WTC11 (cell line): ENCODE results near the gene RANGRF. TPM values are rescaled to one million over a fixed set of nuclear protein-coding genes. Genes with fewer than 3 reads are reported as not detected.

Experiments used
- ATAC-seq: fragments of 200-7000 bp; cut with Tn5 transposase; 2 replicates; pipeline ENCODE4 v1.10.0; 2021; ENCODE audit warnings: mild to moderate bottlenecking, moderate library complexity
- CTCF ChIA-PET: fragments of 300-600 bp; sonication (Branson Sonifier 250); formaldehyde crosslinking; loops from one replicate; lab custom pipeline; 2021; ENCODE audit warnings: antibody characterized with exemption; lab: Charles Lee
- POLR2A ChIA-PET: fragments of 350-600 bp; sonication (Branson Sonifier 250); formaldehyde crosslinking; loops from one replicate; lab custom pipeline; 2021; ENCODE audit warnings: antibody characterized with exemption; lab: Charles Lee
- DNase-seq: peaks from one replicate; pipeline ENCODE4 v3.0.0; 2021; ENCODE audit warnings: low spot score
- H3K27ac Mint-ChIP-seq: 2 replicates; pipeline ENCODE4 v1.8.0; 2021; ENCODE audit warnings: mixed read lengths
- H3K27me3 Mint-ChIP-seq: 2 replicates; pipeline ENCODE4 v1.8.0; 2021; ENCODE audit warnings: low read depth, mild to moderate bottlenecking, moderate library complexity, mixed read lengths
- H3K36me3 Mint-ChIP-seq: 2 replicates; pipeline ENCODE4 v1.8.0; 2021; ENCODE audit warnings: mixed read lengths
- H3K4me1 Mint-ChIP-seq: 2 replicates; pipeline ENCODE4 v1.8.0; 2022; ENCODE audit warnings: mixed read lengths
- H3K4me3 Mint-ChIP-seq: 2 replicates; pipeline ENCODE4 v1.8.0; 2021; ENCODE audit warnings: mild to moderate bottlenecking, moderate library complexity, mixed read lengths
- H3K9me3 Mint-ChIP-seq: 2 replicates; pipeline ENCODE4 v1.8.0; 2021; ENCODE audit warnings: mixed read lengths
- ERG ChIP-seq: fragments of 250-450 bp; sonication (Bioruptor Pico); IDR thresholded peaks from 2 replicates; pipeline ENCODE4 v1.8.0; 2021; ENCODE audit warnings: mild to moderate bottlenecking
- FOXK1 ChIP-seq: sonication (generic); formaldehyde crosslinking; IDR thresholded peaks from 2 replicates; pipeline ENCODE4 v1.8.0; 2022; ENCODE audit warnings: mild to moderate bottlenecking, moderate library complexity, missing genetic modification reagents
- FOXP1 ChIP-seq: sonication (generic); formaldehyde crosslinking; IDR thresholded peaks from 2 replicates; pipeline ENCODE4 v1.8.0; 2022; ENCODE audit warnings: missing genetic modification reagents, mild to moderate bottlenecking, moderate library complexity, borderline replicate concordance
- HMGXB4 ChIP-seq: sonication (generic); formaldehyde crosslinking; IDR thresholded peaks from 2 replicates; pipeline ENCODE4 v1.8.1; 2023; ENCODE audit warnings: mild to moderate bottlenecking, moderate library complexity, missing genetic modification reagents
- IRF2 ChIP-seq: sonication (generic); formaldehyde crosslinking; IDR thresholded peaks from 2 replicates; pipeline ENCODE4 v1.8.0; 2022; ENCODE audit warnings: low read depth, missing genetic modification reagents, borderline replicate concordance
- JAZF1 ChIP-seq: fragments of 250-450 bp; sonication (Bioruptor Pico); IDR thresholded peaks from 2 replicates; pipeline ENCODE4 v1.9.0; 2021; ENCODE audit warnings: moderate library complexity, mild to moderate bottlenecking, inconsistent platforms
- KAT7 ChIP-seq: sonication (generic); formaldehyde crosslinking; IDR thresholded peaks from 2 replicates; pipeline ENCODE4 v1.8.1; 2023; ENCODE audit warnings: missing genetic modification reagents, mild to moderate bottlenecking, borderline replicate concordance
- MAX ChIP-seq: sonication (generic); formaldehyde crosslinking; IDR thresholded peaks from 2 replicates; pipeline ENCODE4 v1.8.0; 2022; ENCODE audit warnings: mild to moderate bottlenecking, missing genetic modification reagents
- RORB ChIP-seq: fragments of 250-450 bp; sonication (Bioruptor Pico); IDR thresholded peaks from 2 replicates; pipeline ENCODE4 v1.9.0; 2021; ENCODE audit warnings: mild to moderate bottlenecking
- SMAD3 ChIP-seq: sonication (generic); formaldehyde crosslinking; IDR thresholded peaks from 2 replicates; pipeline ENCODE4 v1.8.0; 2022; ENCODE audit warnings: missing genetic modification reagents, mild to moderate bottlenecking, borderline replicate concordance
- TEAD4 ChIP-seq: sonication (generic); formaldehyde crosslinking; IDR thresholded peaks from 2 replicates; pipeline ENCODE4 v1.8.0; 2022; ENCODE audit warnings: mild to moderate bottlenecking, missing genetic modification reagents
- USF1 ChIP-seq: sonication (generic); formaldehyde crosslinking; IDR thresholded peaks from 2 replicates; pipeline ENCODE4 v1.8.0; 2022; ENCODE audit warnings: mild to moderate bottlenecking, missing genetic modification reagents
- ZSCAN18 ChIP-seq: fragments of 250-450 bp; sonication (Bioruptor Pico); IDR thresholded peaks from 2 replicates; pipeline ENCODE4 v2.1.2; 2022; ENCODE audit warnings: mild to moderate bottlenecking, moderate library complexity
- total RNA-seq: library from RNA; stranded (reverse); gene quantifications from 3 replicates; pipeline ENCODE4 v1.2.3, GENCODE V29; 2021
- TF ChIP-seq, protein P1 (sequence below): fragments of 250-450 bp; sonication (Bioruptor Pico); IDR thresholded peaks from 2 replicates; pipeline ENCODE4 v1.9.0; 2021; ENCODE audit warnings: mild to moderate bottlenecking
- TF ChIP-seq, protein P2 (sequence below): sonication (generic); formaldehyde crosslinking; IDR thresholded peaks from 2 replicates; pipeline ENCODE4 v1.8.0; 2022; ENCODE audit warnings: missing genetic modification reagents
- TF ChIP-seq, protein P3 (sequence below): fragments of 250-450 bp; sonication (Bioruptor Pico); IDR thresholded peaks from 2 replicates; pipeline ENCODE4 v1.9.0; 2021; ENCODE audit warnings: mild to moderate bottlenecking
- TF ChIP-seq, protein P4 (sequence below): sonication (generic); formaldehyde crosslinking; IDR thresholded peaks from 2 replicates; pipeline ENCODE4 v1.8.1; 2022; ENCODE audit warnings: mild to moderate bottlenecking, missing genetic modification reagents, moderate library complexity, borderline replicate concordance

RANGRF gene
- total RNA-seq, 1 experiment from 2014 or later: 32.7 TPM

DNA sequence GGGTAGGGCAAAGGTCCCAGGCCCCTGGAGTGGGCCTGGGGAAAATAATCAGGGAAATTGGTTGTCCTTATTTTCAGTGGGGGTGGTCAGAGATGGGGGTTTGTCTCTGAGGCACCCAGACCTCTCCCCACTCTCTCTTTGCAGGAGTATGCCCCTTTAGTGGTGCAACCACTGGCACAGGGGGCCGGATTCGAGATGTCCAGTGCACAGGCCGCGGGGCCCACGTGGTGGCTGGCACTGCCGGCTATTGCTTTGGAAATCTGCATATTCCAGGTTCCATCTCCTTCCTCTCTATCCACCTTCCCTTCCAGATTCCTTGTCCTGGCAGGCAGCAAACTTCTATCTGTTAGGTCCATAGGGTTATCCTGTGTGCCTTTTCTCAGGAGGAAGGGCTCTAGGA is 31.8 kb upstream of the RANGRF start:
- H3K4me3 Mint-ChIP-seq: no peak overlapping the region
- ATAC-seq: no peak
- CTCF ChIA-PET: interaction anchor here (1.8 kb wide), 1 partner anchor 44 kb away, joined by 6 read pairs; no protein-coding TSS in a partner anchor

GRCh38 chr17:8257801-8258200 is 30.7 kb upstream of the RANGRF start:
- 0 out of 2 replicates have a peak, but pooled peaks cover 4% of the 10 kb centered on the region for H3K9me3 Mint-ChIP-seq
- no peaks in the 10 kb centered on the region for H3K4me1 Mint-ChIP-seq
- no peak for TF ChIP-seq MAX (CRISPR knock-in tag)
- H3K36me3 Mint-ChIP-seq: peaks cover 87% of the 10 kb centered on the region
- DNase-seq (no peak), ATAC-seq (no peak)
- no peak overlapping the region for H3K4me3 Mint-ChIP-seq
- ChIA-PET CTCF (no interaction called here), POLR2A (interaction anchor here (0.6 kb wide), 1 partner anchor 1141 kb away, joined by 5 read pairs; no protein-coding TSS in a partner anchor)
- H3K27ac Mint-ChIP-seq: no peak overlapping the region
- no peaks in the 10 kb centered on the region for H3K27me3 Mint-ChIP-seq

More for the DNA sequence above, 31.8 kb upstream of the RANGRF start:
- TF ChIP-seq TEAD4 (CRISPR knock-in tag): no peak
- TF ChIP-seq USF1 (CRISPR knock-in tag): no peak
- TF ChIP-seq ZSCAN18 (CRISPR knock-in tag): no peak
- no peak for TF ChIP-seq RORB (CRISPR knock-in tag)
- no peak for TF ChIP-seq KAT7 (CRISPR knock-in tag)
- TF ChIP-seq FOXK1 (CRISPR knock-in tag): no peak
- TF ChIP-seq, protein P1, sequence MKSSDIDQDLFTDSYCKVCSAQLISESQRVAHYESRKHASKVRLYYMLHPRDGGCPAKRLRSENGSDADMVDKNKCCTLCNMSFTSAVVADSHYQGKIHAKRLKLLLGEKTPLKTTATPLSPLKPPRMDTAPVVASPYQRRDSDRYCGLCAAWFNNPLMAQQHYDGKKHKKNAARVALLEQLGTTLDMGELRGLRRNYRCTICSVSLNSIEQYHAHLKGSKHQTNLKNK (CRISPR knock-in tag): no peak
- POLR2A ChIA-PET: no interaction called here
- H3K27ac Mint-ChIP-seq: no peak overlapping the region
- no peak for DNase-seq
- peaks cover 77% of the 10 kb centered on the region for H3K36me3 Mint-ChIP-seq
- H3K27me3 Mint-ChIP-seq: no peaks in the 10 kb centered on the region
- H3K4me1 Mint-ChIP-seq: no peaks in the 10 kb centered on the region
- H3K9me3 Mint-ChIP-seq: 0 out of 2 replicates have a peak, but pooled peaks cover 4% of the 10 kb centered on the region

DNA sequence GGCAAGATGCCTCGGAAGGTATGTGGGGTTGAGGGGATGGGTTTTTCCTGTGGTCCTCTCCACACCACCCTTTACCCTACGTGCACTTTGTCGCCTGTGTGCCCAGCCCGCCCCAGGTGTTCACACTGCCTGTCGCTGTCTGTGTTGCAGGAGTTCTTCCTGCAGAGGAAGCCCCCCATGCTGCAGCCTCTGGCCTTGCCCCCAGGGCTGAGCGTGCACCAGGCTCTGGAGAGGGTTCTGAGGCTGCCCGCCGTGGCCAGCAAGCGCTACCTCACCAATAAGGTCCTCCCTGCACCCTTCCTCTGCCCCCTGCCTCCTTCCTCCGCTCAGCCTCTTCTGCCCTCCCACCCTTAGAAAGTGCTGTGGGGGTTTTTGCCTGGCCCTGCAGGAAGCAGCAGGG is 24.1 kb upstream of the RANGRF start:
- ATAC-seq (no peak), DNase-seq (no peak)
- Mint-ChIP-seq H3K4me1 (no peaks in the 10 kb centered on the region), H3K36me3 (peaks cover 84% of the 10 kb centered on the region), H3K9me3 (0 out of 2 replicates have a peak, but pooled peaks cover 4% of the 10 kb centered on the region), H3K27me3 (no peaks in the 10 kb centered on the region), H3K4me3 (no peak overlapping the region), H3K27ac (no peak overlapping the region)
- ChIA-PET CTCF (no interaction called here), POLR2A (interaction anchor here (0.9 kb wide), 1 partner anchor 17 kb away, joined by 3 read pairs; the partner anchor contains the start of gene CTC1)
- TF ChIP-seq ERG (CRISPR knock-in tag) (no peak), SMAD3 (CRISPR knock-in tag) (no peak), FOXP1 (CRISPR knock-in tag) (no peak), IRF2 (CRISPR knock-in tag) (no peak), JAZF1 (CRISPR knock-in tag) (no peak), HMGXB4 (CRISPR knock-in tag) (no peak), TEAD4 (CRISPR knock-in tag) (no peak)
- TF ChIP-seq, protein P2, sequence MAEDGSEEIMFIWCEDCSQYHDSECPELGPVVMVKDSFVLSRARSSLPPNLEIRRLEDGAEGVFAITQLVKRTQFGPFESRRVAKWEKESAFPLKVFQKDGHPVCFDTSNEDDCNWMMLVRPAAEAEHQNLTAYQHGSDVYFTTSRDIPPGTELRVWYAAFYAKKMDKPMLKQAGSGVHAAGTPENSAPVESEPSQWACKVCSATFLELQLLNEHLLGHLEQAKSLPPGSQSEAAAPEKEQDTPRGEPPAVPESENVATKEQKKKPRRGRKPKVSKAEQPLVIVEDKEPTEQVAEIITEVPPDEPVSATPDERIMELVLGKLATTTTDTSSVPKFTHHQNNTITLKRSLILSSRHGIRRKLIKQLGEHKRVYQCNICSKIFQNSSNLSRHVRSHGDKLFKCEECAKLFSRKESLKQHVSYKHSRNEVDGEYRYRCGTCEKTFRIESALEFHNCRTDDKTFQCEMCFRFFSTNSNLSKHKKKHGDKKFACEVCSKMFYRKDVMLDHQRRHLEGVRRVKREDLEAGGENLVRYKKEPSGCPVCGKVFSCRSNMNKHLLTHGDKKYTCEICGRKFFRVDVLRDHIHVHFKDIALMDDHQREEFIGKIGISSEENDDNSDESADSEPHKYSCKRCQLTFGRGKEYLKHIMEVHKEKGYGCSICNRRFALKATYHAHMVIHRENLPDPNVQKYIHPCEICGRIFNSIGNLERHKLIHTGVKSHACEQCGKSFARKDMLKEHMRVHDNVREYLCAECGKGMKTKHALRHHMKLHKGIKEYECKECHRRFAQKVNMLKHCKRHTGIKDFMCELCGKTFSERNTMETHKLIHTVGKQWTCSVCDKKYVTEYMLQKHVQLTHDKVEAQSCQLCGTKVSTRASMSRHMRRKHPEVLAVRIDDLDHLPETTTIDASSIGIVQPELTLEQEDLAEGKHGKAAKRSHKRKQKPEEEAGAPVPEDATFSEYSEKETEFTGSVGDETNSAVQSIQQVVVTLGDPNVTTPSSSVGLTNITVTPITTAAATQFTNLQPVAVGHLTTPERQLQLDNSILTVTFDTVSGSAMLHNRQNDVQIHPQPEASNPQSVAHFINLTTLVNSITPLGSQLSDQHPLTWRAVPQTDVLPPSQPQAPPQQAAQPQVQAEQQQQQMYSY (CRISPR knock-in tag): no peak
- TF ChIP-seq, protein P3, sequence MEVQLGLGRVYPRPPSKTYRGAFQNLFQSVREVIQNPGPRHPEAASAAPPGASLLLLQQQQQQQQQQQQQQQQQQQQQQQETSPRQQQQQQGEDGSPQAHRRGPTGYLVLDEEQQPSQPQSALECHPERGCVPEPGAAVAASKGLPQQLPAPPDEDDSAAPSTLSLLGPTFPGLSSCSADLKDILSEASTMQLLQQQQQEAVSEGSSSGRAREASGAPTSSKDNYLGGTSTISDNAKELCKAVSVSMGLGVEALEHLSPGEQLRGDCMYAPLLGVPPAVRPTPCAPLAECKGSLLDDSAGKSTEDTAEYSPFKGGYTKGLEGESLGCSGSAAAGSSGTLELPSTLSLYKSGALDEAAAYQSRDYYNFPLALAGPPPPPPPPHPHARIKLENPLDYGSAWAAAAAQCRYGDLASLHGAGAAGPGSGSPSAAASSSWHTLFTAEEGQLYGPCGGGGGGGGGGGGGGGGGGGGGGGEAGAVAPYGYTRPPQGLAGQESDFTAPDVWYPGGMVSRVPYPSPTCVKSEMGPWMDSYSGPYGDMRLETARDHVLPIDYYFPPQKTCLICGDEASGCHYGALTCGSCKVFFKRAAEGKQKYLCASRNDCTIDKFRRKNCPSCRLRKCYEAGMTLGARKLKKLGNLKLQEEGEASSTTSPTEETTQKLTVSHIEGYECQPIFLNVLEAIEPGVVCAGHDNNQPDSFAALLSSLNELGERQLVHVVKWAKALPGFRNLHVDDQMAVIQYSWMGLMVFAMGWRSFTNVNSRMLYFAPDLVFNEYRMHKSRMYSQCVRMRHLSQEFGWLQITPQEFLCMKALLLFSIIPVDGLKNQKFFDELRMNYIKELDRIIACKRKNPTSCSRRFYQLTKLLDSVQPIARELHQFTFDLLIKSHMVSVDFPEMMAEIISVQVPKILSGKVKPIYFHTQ (CRISPR knock-in tag): no peak
- TF ChIP-seq, protein P4, sequence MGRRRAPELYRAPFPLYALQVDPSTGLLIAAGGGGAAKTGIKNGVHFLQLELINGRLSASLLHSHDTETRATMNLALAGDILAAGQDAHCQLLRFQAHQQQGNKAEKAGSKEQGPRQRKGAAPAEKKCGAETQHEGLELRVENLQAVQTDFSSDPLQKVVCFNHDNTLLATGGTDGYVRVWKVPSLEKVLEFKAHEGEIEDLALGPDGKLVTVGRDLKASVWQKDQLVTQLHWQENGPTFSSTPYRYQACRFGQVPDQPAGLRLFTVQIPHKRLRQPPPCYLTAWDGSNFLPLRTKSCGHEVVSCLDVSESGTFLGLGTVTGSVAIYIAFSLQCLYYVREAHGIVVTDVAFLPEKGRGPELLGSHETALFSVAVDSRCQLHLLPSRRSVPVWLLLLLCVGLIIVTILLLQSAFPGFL: no peak
